Ascending aorta (tissue), 2 donors: Measurements from ENCODE around the gene MYO6. TPM values are rescaled to one million over a fixed set of nuclear protein-coding genes. Genes with fewer than 3 reads are reported as not detected.

ENCODE experiments used
- DNase-seq, 2 donors: peaks; one replicate each; pipeline ENCODE4 v3.0.0-alpha.2; 2019; ENCODE audit warnings: low spot score in 2 of 2
- H3K27ac ChIP-seq, 2 donors: fragments of 200-600 bp; sonication (generic); one replicate each; pipeline ENCODE4 v1.5.1; 2016 to 2017; ENCODE audit warnings: mild to moderate bottlenecking in 1 of 2
- H3K27me3 ChIP-seq: fragments of 200-600 bp; sonication (generic); one replicate; pipeline ENCODE4 v1.5.1; 2017
- H3K36me3 ChIP-seq, 2 donors: fragments of 200-600 bp; sonication (generic); one replicate each; pipeline ENCODE4 v1.5.1; 2016
- H3K4me1 ChIP-seq, 2 donors: fragments of 200-600 bp; sonication (generic); one replicate each; pipeline ENCODE4 v1.5.1; 2016 to 2017; ENCODE audit warnings: mild to moderate bottlenecking in 1 of 2
- H3K4me3 ChIP-seq, 2 donors: fragments of 200-600 bp; sonication (generic); one replicate each; pipeline ENCODE4 v1.5.1; 2016 to 2017; ENCODE audit warnings: mild to moderate bottlenecking in 1 of 2
- H3K9me3 ChIP-seq, 2 donors: fragments of 200-600 bp; sonication (generic); one replicate each; pipeline ENCODE4 v1.5.1; 2016
- CTCF ChIP-seq, 3 experiments: fragments of 200-600 bp in 2 of 3; fragments of 450-650 bp in 1 of 3; sonication (generic) in 2 of 3; IDR thresholded peaks; one replicate each; pipeline ENCODE4 v1.5.1; 2016 to 2019; ENCODE audit warnings: antibody characterized with exemption in 3 of 3, mild to moderate bottlenecking in 1 of 3, moderate library complexity in 1 of 3
- intact Hi-C: fragments of 100-400 bp; cut with DNase I; formaldehyde crosslinking; loops from one replicate; pipeline ENCODE4 v1.15.1; 2023
- total RNA-seq: library from RNA; depleted of rRNA; stranded (reverse); fragments of >200 nt; gene quantifications from one replicate; pipeline ENCODE4 v1.1.0, GENCODE V29; 2016

Gene MYO6
- total RNA-seq, 1 donor from 2014 or later = 3.7 TPM

DNA sequence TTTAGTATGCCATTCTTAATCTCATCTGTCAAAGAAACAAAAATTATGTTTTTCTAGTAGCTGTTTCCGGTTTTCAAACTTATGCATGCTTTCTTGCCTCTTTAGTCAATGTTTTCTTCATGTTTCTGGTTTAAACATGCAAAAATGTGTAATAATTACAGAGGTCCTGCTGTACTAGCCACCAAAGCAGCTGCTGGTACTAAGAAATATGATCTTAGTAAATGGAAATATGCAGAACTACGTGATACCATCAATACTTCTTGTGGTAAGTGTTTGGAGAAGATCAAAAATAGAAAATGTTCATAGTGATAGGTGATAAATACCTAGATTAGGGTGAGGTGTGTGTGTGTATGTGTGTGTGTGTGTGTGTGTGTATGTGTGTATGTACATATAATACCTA is 158.4 kb downstream of the MYO6 start:
- intact Hi-C loops = no loop called here
- no peak for DNase-seq
- Histone ChIP-seq H3K9me3 (no peaks in the 10 kb centered on the region), H3K36me3 (no peaks in the 10 kb centered on the region), H3K27ac (no peak overlapping the region), H3K4me1 (no peaks in the 10 kb centered on the region), H3K4me3 (no peak overlapping the region), H3K27me3 (no peaks in the 10 kb centered on the region)
- TF ChIP-seq CTCF (IDR thresholded peaks at IDR 0.05) = no peak

GRCh38 chr6:75913040-75913439 is 164.0 kb downstream of the MYO6 start:
- no peak overlapping the region for H3K27ac ChIP-seq
- peaks cover 4 to 11% of the 10 kb centered on the region in 2 donors for H3K36me3 ChIP-seq
- H3K4me1 ChIP-seq = no peaks in the 10 kb centered on the region
- no peaks in the 10 kb centered on the region for H3K27me3 ChIP-seq
- H3K4me3 ChIP-seq = no peak overlapping the region
- no peak for DNase-seq
- TF ChIP-seq CTCF (IDR thresholded peaks at IDR 0.05) = no peak
- H3K9me3 ChIP-seq = no peaks in the 10 kb centered on the region
- intact Hi-C loops = no loop called here

GRCh38 chr6:75922226-75922625 is 173.2 kb downstream of the MYO6 start:
- no peaks in the 10 kb centered on the region for H3K9me3 ChIP-seq
- H3K27me3 ChIP-seq = no peaks in the 10 kb centered on the region
- no peak overlapping the region for H3K27ac ChIP-seq
- no peak for DNase-seq
- intact Hi-C loops = no loop called here
- TF ChIP-seq CTCF (IDR thresholded peaks at IDR 0.05) = no peak
- H3K4me1 ChIP-seq = no peaks in the 10 kb centered on the region
- H3K36me3 ChIP-seq = peaks cover 0 to 13% of the 10 kb centered on the region in 2 donors
- H3K4me3 ChIP-seq = no peak overlapping the region

- H3K36me3 ChIP-seq = no peaks in the 10 kb centered on the region
- no peaks in the 10 kb centered on the region for H3K9me3 ChIP-seq
- no peak for TF ChIP-seq CTCF (IDR thresholded peaks at IDR 0.05)
- no peaks in the 10 kb centered on the region for H3K27me3 ChIP-seq
- no peak overlapping the region for H3K4me3 ChIP-seq
- no peak for DNase-seq
- peaks cover 0 to 10% of the 10 kb centered on the region in 2 donors for H3K4me1 ChIP-seq
- intact Hi-C loops = no loop called here
- no peak overlapping the region for H3K27ac ChIP-seq
Measured at GRCh38 chr6:75926293-75927168, 177.5 kb downstream of the MYO6 start.

- H3K36me3 ChIP-seq = no peaks in the 10 kb centered on the region
- H3K27me3 ChIP-seq = no peaks in the 10 kb centered on the region
- no peak for TF ChIP-seq CTCF (IDR thresholded peaks at IDR 0.05)
- no peak for DNase-seq
- H3K4me1 ChIP-seq = peaks cover 0 to 12% of the 10 kb centered on the region in 2 donors
- intact Hi-C loops = loop anchor here (5.0 to 10.0 kb wide), 2 partner anchors 954 to 1531 kb away; partner anchors contain the start of gene HTR1B
- H3K4me3 ChIP-seq = no peak overlapping the region
- no peaks in the 10 kb centered on the region for H3K9me3 ChIP-seq
- peak overlapping the region; percentile 35 to 56 for H3K27ac ChIP-seq
Measured at GRCh38 chr6:75931011-75931680, 182.1 kb downstream of the MYO6 start.
